Panc1 (cell line): ENCODE measurements around the gene EP400.
"Not testable (repeated sequence)": the region's sequence is repeated elsewhere in the genome, so short reads cannot be mapped to it uniquely, and the experiment has no call there.

ENCODE experiments used
- POLR2AphosphoS5 ChIP-seq: IDR thresholded peaks from 2 replicates; pipeline ENCODE4 v1.6.1; 2012; ENCODE audit warnings: mild to moderate bottlenecking, low read depth, low read length, moderate library complexity
- SIN3A ChIP-seq: IDR thresholded peaks from 2 replicates; pipeline ENCODE4 v1.6.1; 2012; ENCODE audit warnings: low read depth, mild to moderate bottlenecking, low read length, moderate library complexity, borderline replicate concordance; ENCODE audit not compliant: insufficient read depth
- TCF7L2 ChIP-seq: IDR thresholded peaks from 2 replicates; pipeline ENCODE4 v1.6.1; 2011; ENCODE audit warnings: mild to moderate bottlenecking, low read depth, low read length, inconsistent platforms
- TF ChIP-seq, protein P1 (sequence below): fragments of 450-650 bp; IDR thresholded peaks from 2 replicates; pipeline ENCODE4 v1.5.1; 2017; ENCODE audit warnings: mild to moderate bottlenecking
- TF ChIP-seq, protein P2 (sequence below), 2 experiments: IDR thresholded peaks; 2 replicates each; pipeline ENCODE4 v1.6.1; 2011 to 2012; ENCODE audit warnings: low read depth in 2 of 2, control low read depth in 1 of 2, low read length in 1 of 2, mild to moderate bottlenecking in 1 of 2, moderate library complexity in 1 of 2; ENCODE audit not compliant: insufficient read depth in 1 of 2

- TF ChIP-seq, protein P1, sequence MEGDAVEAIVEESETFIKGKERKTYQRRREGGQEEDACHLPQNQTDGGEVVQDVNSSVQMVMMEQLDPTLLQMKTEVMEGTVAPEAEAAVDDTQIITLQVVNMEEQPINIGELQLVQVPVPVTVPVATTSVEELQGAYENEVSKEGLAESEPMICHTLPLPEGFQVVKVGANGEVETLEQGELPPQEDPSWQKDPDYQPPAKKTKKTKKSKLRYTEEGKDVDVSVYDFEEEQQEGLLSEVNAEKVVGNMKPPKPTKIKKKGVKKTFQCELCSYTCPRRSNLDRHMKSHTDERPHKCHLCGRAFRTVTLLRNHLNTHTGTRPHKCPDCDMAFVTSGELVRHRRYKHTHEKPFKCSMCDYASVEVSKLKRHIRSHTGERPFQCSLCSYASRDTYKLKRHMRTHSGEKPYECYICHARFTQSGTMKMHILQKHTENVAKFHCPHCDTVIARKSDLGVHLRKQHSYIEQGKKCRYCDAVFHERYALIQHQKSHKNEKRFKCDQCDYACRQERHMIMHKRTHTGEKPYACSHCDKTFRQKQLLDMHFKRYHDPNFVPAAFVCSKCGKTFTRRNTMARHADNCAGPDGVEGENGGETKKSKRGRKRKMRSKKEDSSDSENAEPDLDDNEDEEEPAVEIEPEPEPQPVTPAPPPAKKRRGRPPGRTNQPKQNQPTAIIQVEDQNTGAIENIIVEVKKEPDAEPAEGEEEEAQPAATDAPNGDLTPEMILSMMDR: not testable (repeated sequence)
- TF ChIP-seq, protein P2, sequence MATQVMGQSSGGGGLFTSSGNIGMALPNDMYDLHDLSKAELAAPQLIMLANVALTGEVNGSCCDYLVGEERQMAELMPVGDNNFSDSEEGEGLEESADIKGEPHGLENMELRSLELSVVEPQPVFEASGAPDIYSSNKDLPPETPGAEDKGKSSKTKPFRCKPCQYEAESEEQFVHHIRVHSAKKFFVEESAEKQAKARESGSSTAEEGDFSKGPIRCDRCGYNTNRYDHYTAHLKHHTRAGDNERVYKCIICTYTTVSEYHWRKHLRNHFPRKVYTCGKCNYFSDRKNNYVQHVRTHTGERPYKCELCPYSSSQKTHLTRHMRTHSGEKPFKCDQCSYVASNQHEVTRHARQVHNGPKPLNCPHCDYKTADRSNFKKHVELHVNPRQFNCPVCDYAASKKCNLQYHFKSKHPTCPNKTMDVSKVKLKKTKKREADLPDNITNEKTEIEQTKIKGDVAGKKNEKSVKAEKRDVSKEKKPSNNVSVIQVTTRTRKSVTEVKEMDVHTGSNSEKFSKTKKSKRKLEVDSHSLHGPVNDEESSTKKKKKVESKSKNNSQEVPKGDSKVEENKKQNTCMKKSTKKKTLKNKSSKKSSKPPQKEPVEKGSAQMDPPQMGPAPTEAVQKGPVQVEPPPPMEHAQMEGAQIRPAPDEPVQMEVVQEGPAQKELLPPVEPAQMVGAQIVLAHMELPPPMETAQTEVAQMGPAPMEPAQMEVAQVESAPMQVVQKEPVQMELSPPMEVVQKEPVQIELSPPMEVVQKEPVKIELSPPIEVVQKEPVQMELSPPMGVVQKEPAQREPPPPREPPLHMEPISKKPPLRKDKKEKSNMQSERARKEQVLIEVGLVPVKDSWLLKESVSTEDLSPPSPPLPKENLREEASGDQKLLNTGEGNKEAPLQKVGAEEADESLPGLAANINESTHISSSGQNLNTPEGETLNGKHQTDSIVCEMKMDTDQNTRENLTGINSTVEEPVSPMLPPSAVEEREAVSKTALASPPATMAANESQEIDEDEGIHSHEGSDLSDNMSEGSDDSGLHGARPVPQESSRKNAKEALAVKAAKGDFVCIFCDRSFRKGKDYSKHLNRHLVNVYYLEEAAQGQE (IDR thresholded peaks at IDR 0.05; ENCODE audit: insufficient read depth in 1 of 2, low read depth in 2 of 2, low read length in 1 of 2): not testable (repeated sequence)
- not testable (repeated sequence) for TF ChIP-seq POLR2AphosphoS5, TCF7L2, SIN3A
Measured at GRCh38 chr12:132103072-132103471, 153.3 kb downstream of the EP400 start.
